HG03460 (cell line): ENCODE results near the gene CMTM5.
"Not testable (repeated sequence)": the region's sequence is repeated elsewhere in the genome, so short reads cannot be mapped to it uniquely, and the experiment has no call there.

ENCODE experiments used
- ATAC-seq: cut with Tn5 transposase; IDR thresholded peaks from one replicate; pipeline ENCODE4 v1.9.1; 2021; ENCODE audit not compliant: unreplicated experiment

The CMTM5 gene

DNA sequence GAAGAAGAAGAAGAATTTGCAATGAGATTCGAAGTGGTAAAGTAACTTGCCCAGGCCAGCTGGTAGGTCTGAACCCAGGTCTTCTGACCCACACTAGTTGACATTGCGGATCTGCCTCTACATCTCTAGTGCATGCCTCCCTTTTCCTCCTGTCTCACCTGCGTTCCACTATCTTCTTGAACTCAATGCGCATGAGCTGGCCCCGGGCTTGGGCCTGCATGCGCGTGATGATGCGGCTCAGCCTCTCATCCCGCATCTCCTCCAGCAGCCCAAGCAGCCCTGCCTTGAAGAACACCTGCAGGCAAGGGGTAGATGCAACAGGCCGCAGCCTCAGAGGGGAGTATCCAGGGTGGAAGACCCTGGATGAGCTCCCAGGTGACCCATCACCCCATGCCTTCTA lies 19.3 kb downstream of the CMTM5 start:
- no peak for ATAC-seq

DNA sequence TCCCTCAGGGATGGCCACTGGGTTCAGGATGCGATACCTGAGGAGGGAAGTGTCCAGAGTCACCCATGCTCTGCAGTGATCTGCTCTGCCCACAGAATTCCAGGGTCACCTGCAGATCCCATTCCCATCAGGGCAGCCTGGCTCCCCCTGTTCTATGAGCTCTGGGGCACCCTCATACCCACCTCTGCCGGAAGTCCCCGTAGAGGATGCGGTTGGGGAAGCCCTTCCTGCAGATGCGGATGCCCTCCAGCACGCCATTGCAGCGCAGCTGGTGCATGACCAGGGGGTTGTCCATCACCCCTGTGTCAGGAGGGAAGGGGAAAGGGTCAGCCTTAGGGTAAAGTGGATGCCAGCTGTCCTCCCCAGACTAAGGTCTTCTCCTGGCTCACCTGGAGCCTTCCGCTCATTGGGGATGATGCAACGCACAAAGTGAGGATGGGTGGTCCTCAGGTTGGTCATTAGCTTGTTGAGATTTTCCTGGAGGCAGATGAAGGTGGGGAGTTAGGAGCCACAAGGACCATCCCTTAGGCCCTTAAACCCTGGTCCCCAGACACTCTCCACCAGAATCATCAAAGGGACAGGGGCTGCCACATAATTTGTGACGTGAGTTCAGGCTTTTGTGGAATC lies 20.0 kb downstream of the CMTM5 start:
- ATAC-seq: no peak

DNA sequence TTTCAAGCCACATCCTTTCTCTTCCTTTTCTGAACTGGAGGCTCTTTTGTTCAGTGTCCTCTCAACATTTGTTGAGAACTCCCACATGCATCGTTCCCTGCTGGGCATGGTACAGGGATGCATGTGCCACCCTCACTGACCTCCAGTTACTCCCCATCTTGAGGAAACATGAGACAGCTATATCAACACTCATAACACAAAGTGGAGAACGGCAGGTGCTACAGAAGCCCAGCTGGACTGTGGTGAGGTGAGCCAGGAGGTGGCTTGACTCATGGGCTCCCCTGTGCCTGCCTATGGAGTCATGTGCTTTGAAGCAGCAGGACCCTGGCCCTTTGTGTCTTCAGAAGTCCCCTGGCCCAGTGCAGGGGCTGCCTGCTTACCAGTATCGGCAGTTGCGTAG lies 21.5 kb downstream of the CMTM5 start:
- ATAC-seq: no peak

DNA sequence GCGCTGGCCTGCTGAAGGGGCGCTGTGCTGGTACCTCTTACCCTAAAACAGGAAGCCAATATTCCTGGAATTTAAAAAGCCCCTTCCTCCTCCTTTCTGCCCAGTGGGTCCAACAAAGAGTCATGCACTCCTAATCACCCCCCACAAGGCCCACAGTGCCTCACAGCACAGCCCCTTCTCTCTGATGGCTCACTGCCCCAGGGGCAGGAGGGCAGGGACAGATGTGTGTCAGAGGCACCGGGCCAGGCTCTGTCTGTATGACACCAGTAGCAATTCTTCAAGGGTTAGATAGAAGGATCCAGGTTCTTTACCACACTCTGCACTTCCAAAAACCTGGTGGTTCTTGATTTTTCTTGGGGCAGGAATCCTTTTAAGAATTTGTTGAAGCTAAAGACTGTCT lies 22.3 kb downstream of the CMTM5 start:
- no peak for ATAC-seq

DNA sequence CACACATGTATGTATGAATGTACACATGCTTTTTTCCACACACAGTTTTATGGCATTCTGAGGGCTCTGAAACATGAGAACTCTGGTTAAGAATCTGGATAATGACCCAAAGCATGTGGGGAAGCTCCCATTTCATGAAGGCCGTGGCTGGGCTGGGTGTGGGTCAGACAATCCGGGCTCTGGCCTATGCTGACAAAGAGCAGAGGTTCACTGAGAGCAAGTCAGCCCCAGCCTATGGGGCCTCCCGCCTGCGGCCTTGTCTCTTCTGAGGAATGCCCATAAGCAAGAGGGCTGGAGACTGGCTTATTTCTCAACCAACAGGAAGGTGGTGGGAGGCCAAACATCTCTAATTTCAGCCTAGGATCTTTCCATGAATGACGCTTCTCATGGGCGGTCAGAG lies 22.7 kb downstream of the CMTM5 start:
- no peak for ATAC-seq

DNA sequence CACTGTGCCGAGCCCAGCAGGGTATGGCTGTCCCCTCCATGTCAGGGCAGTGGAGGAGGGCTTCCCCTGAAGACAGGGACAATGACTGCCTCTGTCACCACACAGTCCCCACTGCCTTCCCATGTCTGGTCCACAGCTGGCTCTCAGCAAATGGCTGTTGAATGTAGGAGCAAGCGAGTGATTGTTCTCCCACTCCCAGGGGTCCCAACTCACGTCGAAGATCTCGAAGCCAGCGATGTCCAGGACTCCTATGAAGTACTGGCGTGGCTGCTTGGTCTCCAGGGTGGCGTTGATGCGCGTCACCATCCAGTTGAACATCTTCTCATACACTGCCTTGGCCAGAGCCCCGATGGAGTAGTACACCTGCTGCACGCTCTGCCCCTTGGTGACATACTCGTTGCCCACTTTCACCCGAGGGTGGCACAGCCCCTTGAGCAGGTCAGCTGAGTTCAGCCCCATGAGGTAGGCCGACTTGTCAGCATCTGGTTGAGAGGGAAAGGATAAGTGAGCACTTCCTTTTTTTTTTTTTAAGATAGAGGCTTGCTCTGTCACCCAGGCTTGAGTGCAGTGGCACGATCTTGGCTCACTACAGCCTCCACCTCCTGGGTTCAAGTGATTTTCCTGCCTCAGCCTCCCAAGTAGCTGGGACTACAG lies 23.8 kb downstream of the CMTM5 start:
- not testable (repeated sequence) for ATAC-seq

DNA sequence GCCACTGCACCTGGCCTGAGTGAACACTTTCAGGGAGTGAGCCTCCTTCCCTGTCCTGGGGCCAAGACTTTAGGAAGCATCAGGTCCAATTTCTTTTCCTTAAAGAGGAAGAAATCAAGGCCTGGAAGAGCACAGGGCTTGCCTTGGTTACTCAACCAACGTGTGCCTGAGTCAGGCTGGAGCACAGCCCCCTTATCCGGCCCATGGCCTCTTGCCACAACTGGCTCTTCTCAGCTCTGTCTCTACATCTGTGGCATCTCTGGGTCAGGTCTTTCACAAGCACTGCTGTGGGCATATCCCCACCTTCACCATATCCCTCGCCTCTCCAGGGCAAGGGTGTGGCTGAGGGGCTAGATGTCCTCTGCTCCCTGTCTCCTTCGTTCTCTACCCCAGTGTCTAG lies 24.4 kb downstream of the CMTM5 start:
- ATAC-seq: no peak

DNA sequence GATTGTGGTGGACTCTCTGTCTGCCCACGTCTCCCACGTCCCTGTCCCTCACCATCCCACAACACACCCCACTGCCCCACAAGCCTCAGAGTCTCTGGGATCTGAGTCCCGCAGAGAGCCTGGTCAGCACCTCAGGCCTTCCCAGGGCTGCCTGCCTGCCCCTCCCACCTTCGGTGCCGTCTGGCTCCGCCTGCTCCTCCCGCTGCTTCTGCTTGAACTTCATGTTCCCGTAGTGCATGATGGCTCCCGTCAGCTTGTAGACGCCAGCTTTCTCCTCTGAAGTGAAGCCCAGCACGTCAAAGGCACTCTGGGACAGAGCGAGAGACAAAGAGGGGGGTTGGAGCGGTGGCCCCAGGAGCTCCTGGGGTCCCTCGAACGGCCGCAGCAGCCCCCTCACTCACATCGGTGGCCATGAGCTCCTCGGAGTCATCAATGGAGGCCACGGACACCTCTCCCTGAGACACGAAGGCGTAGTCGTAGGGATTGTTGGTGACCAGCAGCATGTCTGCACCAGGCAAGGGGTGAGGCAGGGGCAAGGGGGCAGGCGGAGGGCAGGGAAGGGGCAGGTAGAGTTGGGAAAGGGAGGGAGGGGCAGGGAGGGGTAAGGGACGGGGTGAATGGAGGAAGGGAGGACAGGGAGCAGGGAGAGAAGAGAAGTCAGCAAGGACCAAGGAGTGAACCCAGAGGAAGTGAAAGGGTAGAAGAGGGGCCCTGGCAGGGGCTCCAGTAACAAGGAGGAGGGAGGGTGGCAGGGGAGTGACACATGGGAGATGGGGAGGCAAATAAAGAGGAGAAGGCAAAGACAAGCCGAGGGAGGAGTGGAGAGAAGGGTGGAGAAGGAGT lies 25.7 kb downstream of the CMTM5 start:
- ATAC-seq: no peak

DNA sequence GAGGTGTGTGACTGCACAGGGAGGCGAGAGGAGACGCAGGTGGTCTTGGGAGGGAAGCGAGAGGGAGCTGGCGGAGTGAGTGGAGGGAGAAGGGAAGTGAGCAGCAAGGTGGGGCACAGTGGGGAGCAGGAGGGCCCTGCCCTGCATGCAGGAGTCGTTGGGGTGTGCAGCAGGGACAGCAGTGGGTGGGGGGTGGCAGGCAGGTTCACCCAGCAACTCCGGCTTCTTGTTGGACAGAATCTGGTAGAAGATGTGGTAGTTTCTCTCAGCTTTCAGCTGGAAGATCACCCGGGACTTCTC lies 26.2 kb downstream of the CMTM5 start:
- ATAC-seq: no peak

DNA sequence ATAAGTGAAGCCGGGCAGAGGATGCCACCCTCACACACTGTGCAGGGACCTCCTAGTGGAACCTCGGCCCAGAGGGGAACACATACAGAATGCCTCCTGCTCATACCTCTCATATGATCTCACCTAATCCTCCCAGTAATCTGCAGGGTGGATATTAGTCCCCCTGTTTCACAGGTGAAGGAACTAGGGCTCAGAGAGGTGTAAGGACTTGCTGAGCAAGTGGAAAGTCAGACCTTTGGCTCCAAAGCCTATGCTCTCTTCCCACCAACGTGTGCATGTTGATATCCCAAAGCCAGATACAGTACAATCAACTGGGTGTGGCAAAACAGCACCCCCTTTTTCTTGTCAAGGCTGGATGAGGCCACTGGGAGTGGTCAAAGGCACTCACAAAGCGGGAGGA lies 27.1 kb downstream of the CMTM5 start:
- no peak for ATAC-seq

DNA sequence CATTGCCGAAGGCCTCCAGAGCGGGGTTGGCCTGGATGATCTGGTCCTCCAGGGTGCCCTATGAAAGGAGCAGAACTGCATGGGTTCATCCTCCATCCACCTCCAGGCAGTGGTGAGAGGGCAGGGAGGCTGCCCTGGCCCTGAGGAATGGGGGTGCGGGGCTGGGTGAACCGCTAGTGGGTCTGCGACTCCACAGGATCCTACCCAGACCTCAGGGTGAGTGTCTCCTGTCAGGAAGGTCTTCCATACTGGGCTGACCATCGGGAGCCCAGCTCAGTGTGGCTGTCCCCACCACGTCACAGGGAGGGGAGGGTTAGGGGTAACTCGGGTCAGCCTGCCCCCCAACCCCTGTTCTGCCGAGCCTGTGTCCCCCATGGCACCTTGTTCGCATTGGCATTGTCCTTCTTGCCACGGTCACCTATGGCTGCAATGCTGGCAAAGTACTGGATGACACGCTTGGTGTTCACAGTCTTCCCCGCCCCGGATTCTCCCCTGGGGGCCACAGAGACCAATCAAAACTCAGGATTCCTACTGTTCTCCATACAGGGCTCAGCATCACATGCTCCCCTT lies 27.6 kb downstream of the CMTM5 start:
- no peak for ATAC-seq

DNA sequence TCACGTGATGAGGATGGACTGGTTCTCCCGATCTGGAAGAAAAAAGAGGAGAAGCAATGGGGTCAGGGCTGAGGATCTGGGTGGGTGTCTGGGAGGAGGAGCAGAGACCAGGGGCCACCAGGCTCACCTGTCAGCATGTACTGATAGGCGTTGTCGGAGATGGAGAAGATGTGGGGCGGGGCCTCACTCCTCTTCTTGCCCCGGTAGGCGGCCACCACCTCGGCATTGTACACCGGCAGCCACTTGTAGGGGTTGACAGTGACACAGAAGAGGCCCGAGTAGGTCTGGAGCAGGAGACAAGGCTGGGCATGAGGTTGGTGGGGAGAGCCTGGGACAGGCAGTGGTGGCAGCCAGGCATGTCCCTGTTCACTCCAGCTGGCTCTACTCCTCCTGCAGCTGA lies 28.2 kb downstream of the CMTM5 start:
- ATAC-seq: no peak

DNA sequence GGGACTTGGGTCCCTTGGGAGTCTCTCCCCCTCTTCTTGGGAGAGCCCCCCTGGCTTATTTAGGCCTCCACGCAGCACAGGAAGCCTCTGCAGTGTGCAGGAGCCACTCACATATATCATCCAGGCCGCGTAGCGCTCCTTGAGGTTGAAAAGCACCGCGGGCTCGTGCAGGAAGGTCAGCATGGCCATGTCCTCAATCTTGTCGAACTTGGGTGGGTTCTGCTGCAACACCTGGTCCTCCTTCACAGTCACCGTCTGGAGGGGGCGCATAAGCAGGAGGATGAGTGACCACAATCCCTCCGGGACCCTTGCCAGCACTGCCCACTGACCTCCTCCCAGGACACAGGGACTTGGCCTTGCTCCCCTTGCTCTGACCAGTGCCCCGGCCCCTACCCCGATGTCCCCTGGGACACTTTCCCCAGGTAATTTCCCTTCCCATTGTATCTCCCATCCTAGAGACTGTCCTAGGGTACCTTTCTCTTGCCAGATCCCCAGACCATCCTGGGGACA lies 28.7 kb downstream of the CMTM5 start:
- no peak for ATAC-seq

DNA sequence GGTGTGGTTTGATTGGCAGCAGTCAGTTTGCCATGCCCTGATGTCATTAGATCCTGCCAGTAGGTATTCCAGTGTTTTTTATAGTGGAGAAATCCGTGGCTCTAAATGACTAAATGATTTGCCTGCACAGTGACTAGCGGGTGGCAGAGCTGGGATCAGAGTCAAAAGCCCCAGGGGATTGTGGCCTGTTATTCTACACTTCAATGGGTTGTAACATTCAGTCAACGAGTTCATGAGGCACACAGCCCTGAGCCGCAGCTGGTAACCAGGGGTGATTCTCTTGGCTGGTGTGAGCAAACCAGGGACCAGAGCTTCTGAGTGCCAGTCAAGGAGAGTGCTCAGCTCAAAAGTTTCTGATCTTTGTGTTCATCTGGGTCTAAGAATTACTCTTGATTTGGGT lies 29.4 kb downstream of the CMTM5 start:
- peak; percentile 65 for ATAC-seq

DNA sequence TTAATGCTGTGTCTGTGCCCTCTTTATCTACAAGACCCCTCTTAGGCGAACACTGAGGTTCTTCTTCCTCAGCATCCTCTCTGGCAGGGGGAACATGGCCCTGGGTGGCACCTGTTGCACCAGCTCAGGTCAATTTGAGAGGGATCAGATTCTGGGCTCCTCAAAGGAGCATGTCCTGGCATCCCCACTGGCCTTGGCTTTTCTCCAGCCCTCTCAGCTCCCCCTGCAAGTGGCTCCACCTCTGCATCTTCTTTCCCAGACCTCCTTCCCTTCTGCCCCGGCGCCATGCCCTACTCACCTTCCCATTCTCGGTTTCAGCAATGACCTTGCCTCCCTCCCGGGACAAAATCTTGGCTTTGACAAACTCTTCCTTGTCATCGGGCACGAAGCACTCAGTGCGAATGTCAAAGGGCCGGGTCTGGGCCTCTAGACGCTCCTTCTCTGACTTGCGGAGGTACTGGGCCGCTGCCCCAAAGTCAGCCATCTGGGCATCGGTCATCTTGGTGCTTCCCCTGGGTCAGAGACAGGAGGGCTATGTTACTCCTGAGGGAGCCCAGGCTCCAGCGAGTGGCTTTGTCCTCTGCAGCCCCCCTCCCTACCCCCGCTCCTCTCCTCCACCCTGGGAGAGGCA lies 30.0 kb downstream of the CMTM5 start:
- no peak for ATAC-seq

DNA sequence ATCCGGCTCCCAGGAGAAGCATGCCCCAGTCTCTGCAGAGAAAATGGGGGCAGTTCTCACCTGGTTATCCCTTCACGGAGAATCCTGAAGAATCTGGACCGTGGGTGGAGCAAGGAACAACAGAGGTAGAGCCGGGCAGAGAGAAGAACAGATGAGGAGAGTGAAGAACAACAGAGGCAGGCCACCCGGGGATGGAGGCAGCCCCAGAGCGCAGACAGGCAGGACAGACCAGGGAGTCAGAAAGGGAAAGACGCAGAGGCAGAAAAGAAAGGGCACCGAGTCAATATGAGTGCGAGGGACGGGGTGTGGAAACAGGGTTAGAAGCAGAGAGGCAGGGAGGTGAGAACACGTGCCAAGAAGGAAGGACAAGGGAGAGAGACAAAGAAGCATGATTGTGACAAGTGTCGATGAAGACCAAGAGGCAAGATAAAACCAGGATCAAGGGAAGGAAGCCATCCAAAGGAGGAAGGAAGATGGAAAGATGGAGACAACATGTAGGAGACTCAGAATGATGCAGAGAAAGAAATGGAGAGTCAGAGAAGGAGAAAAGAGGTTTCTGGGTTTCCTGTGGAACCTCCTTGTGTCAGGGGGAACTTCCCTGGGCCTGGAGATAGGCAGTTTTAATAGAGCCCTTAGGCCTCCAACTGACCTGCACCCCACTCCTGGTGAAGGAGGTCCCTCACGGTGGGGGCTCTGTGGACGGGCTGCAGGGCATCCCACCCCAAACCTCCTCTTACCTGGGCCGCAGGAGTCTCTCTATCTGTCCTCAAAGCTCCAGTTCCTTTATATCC lies 30.9 kb downstream of the CMTM5 start, which contains the start of gene MYH6:
MYH6 (minus strand) TSS at position 758 of the 791 bp plus-strand sequence. CDS start 1,050 bp downstream, outside the sequence.
- ATAC-seq: no peak

DNA sequence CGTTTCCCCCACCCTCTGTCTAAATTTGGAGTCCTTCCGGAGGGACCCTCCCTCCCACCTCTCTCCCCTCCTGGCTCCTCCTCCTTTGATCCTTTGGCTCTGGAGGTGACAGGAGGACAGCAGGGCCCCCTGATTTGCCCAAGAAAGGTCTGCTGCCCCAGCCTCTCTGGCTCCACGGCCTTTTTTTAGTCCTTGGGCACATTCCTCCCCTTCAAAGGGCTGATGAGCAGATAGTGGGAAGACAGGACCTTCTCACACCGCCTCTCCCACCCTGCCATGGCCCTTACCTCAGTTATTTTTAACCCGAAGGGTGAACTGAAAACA lies 31.4 kb downstream of the CMTM5 start:
- no peak for ATAC-seq

DNA sequence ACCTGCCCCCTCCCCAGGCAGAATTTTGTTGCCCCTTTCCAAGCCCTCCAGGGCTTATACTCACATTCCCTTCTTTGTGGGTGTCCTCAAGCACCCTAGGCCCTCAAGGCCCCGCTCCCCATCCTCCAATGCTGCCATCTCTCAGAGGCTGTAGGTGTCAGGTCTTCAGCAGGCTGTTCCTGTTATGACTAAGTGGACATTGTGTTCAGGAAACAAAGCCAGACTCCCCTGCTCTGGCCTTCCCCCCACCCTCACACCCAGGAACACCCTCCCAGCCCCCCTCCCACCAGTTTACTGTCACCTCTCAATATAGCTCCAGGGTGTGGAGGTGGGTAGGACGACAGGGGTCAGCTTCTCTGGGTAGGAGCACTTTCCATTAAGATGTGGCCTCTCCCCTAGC lies 32.6 kb downstream of the CMTM5 start:
- no peak for ATAC-seq

DNA sequence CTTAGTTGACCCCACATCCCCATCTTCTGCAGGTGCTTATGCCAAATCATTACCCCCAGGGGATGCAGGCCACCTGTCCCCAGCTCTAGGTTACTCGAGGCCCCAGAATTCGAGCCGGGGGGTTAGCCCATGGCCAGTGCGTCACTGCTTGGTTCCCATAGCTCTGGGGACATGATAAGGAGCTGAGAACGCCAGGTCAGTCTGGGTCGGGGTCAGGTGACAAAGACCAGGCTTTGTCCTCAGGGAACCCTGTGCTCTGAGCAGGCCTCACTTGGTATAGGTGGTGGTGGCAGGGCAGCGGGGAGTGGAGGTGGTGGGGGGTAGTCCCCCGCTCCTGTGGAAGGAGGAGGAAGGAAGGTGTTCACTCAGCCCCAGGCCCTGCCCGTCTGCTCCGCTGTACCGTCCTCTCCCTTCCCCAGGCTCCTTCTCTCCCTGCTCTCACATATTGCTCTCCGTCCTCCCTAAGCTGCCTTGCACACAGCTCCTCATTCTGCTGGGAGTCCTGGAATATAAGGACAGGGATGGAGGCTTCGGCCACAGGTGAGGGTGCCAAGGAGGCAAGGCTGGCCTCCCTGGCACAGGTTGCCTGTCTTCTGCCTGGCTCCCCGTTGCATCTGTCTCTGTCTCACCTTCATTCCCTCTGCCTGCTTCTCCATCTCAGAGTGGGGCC lies 33.3 kb downstream of the CMTM5 start:
- no peak for ATAC-seq
